IPS-NIHi7 (cell line): ENCODE data around the gene PPP1CA.

ENCODE experiments used
- DNase-seq: peaks from one replicate; pipeline ENCODE4 v3.0.0; 2012; ENCODE audit warnings: mixed read lengths; ENCODE audit errors: extremely low spot score

PPP1CA gene

GRCh38 chr11:67382276-67383136 lies 19.2 kb downstream of the PPP1CA start:
- DNase-seq, result peak; percentile 80

GRCh38 chr11:67381244-67381972 lies 20.2 kb downstream of the PPP1CA start:
- DNase-seq, result no peak

- no peak for DNase-seq
These were observed 22.3 kb downstream of the PPP1CA start for GRCh38 chr11:67379061-67380058.

- DNase-seq, result no peak
These were observed 23.1 kb downstream of the PPP1CA start for GRCh38 chr11:67378544-67378943.

GRCh38 chr11:67376873-67377808 lies 24.5 kb downstream of the PPP1CA start:
- DNase-seq, result no peak

- no peak for DNase-seq
These were observed 25.4 kb downstream of the PPP1CA start for GRCh38 chr11:67376063-67376820.

GRCh38 chr11:67375320-67376055 lies 26.2 kb downstream of the PPP1CA start:
- peak; percentile 40 for DNase-seq

GRCh38 chr11:67374571-67375281 lies 26.9 kb downstream of the PPP1CA start:
- no peak for DNase-seq

- peak; percentile 80 for DNase-seq
These were observed 27.7 kb downstream of the PPP1CA start for GRCh38 chr11:67373648-67374570.

- DNase-seq, result peak; percentile 67
These were observed 28.5 kb downstream of the PPP1CA start, which contains the start of gene CLCF1 for GRCh38 chr11:67372993-67373647. TSS of gene CLCF1 (minus strand) at chr11:67373598. CDS start at chr11:67373539, 59 bp downstream.

- peak; percentile 61 for DNase-seq
These were observed 29.2 kb downstream of the PPP1CA start for GRCh38 chr11:67372321-67372992.

GRCh38 chr11:67371911-67372320 lies 29.7 kb downstream of the PPP1CA start:
- peak; percentile 29 for DNase-seq

- DNase-seq, result peak; percentile 66
These were observed 30.3 kb downstream of the PPP1CA start for GRCh38 chr11:67371189-67371910.

- no peak for DNase-seq
These were observed 31.1 kb downstream of the PPP1CA start for GRCh38 chr11:67370351-67371076.

GRCh38 chr11:67369801-67370284 lies 31.8 kb downstream of the PPP1CA start:
- no peak for DNase-seq
